ENCODE results near the gene CDO1. TPM values are rescaled to one million over a fixed set of nuclear protein-coding genes. Genes with fewer than 3 reads are reported as not detected.

CDO1 gene
- total RNA-seq, 1 experiment from 2014 or later, result not detected

DNA sequence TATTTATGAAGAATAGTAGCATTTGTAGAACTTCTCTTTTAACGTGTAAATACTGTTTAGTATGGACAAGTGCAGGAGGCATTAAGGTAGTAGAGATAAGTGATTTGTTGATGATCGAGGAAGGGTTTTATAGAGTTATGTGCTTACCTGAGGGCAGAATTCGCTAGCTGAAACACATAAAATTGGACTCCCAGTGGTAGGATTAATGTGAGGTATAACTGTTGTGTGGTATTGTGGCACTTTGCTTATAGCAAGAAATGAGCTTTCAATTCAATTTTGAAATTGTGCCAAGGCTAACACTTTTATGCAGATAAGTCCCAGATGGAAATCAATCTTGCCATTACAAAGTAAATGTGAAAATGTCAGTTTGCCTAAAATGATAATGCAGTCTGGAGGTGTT lies 26.5 kb upstream of the CDO1 start:
- Mint-ChIP-seq H3K4me3 (ENCODE audit: unreplicated experiment) (peak overlapping the region; percentile 95), H3K27ac (ENCODE audit: unreplicated experiment) (no peak overlapping the region), H3K9me3 (ENCODE audit: unreplicated experiment) (no peaks in the 10 kb centered on the region), H3K36me3 (ENCODE audit: insufficient read depth, unreplicated experiment) (peaks cover 7% of the 10 kb centered on the region), H3K4me1 (ENCODE audit: low read depth, unreplicated experiment) (peaks cover 20% of the 10 kb centered on the region), H3K27me3 (ENCODE audit: insufficient read depth, unreplicated experiment) (no peaks in the 10 kb centered on the region)
- POLR2A ChIA-PET, result no interaction called here
- Histone ChIP-seq H3K4me3 (ENCODE audit: low read depth, low read length) (peak overlapping the region; percentile 61), H3K9me3 (no peaks in the 10 kb centered on the region), H3K4me1 (peaks cover 41% of the 10 kb centered on the region), H3K36me3 (ENCODE audit: control insufficient read depth, insufficient read depth, low read length) (no peaks in the 10 kb centered on the region), H3K27me3 (replicated peaks; ENCODE audit: control insufficient read depth, insufficient read depth, low read length) (no peaks in the 10 kb centered on the region)
- no peak for DNase-seq
- CTCF ChIA-PET, result no interaction called here
- TF ChIP-seq, protein P1, sequence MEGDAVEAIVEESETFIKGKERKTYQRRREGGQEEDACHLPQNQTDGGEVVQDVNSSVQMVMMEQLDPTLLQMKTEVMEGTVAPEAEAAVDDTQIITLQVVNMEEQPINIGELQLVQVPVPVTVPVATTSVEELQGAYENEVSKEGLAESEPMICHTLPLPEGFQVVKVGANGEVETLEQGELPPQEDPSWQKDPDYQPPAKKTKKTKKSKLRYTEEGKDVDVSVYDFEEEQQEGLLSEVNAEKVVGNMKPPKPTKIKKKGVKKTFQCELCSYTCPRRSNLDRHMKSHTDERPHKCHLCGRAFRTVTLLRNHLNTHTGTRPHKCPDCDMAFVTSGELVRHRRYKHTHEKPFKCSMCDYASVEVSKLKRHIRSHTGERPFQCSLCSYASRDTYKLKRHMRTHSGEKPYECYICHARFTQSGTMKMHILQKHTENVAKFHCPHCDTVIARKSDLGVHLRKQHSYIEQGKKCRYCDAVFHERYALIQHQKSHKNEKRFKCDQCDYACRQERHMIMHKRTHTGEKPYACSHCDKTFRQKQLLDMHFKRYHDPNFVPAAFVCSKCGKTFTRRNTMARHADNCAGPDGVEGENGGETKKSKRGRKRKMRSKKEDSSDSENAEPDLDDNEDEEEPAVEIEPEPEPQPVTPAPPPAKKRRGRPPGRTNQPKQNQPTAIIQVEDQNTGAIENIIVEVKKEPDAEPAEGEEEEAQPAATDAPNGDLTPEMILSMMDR (IDR thresholded peaks at IDR 0.05; ENCODE audit: insufficient read depth in 1 of 2, low read depth in 1 of 2, low read length in 1 of 2, severe bottlenecking in 1 of 2, unreplicated experiment in 1 of 2), result no peak
- intact Hi-C loops (cut with micrococcal nuclease; ENCODE audit: unreplicated experiment), result loop anchor here (1.0 to 5.0 kb wide), 4 partner anchors 7 to 301 kb away; partner anchors contain the start of genes COMMD10 and FEM1C
- TSS peak; percentile 47 for BruUV-seq (replicated peaks)

DNA sequence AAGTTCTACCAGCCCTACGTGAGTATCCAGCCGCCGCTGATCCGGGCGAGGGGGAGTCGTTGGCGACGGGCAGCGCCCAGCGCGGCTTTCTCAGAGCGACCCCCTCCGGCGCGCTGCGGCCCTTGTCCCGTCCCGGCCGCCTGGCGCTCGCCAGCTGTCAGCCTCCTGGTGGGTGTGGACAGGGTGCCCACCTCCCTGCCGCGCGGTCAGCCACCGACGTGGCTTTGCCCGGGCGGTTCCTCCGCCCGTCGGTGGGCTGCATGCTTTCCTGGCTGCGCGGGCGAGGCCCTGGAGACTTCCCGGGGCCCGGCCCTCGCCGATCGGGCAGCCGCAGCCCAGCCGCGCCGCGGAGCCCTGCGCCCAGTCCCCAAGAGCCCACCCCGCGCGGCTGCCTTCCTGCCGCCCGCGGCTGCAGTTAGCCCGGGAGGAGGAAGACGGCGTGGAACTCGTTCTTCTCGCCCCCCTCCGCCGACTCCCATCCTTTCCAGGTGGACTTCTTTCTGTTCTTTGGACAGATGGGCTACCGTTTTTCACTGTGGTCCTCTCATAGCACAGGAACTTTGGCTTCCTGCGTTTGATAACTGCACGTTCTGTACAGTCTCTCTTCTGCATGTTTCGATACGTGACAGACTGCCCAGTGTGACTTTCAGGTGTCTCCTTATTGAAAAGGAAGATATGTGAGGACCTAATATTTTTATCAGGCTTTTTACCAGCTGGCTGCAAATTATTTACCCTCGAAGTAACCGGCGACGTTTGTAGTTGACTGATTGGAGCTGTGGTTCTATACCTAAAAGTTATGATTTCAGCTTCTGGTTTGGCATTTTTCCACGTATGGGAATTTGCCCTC lies 25.9 kb upstream of the CDO1 start:
- Histone ChIP-seq H3K36me3 (ENCODE audit: control insufficient read depth, insufficient read depth, low read length) (no peaks in the 10 kb centered on the region), H3K4me3 (ENCODE audit: low read depth, low read length) (peak overlapping the region; percentile 61), H3K9me3 (no peaks in the 10 kb centered on the region), H3K4me1 (peaks cover 41% of the 10 kb centered on the region), H3K27me3 (replicated peaks; ENCODE audit: control insufficient read depth, insufficient read depth, low read length) (no peaks in the 10 kb centered on the region)
- no TSS peak for BruUV-seq (replicated peaks)
- intact Hi-C loops (cut with micrococcal nuclease; ENCODE audit: unreplicated experiment), result loop anchor here (1.0 to 5.0 kb wide), 4 partner anchors 8 to 300 kb away; partner anchors contain the start of genes COMMD10 and FEM1C
- Mint-ChIP-seq H3K4me3 (ENCODE audit: unreplicated experiment) (peak overlapping the region; percentile 95), H3K27ac (ENCODE audit: unreplicated experiment) (peak overlapping the region; percentile 97), H3K4me1 (ENCODE audit: low read depth, unreplicated experiment) (peaks cover 20% of the 10 kb centered on the region), H3K9me3 (ENCODE audit: unreplicated experiment) (no peaks in the 10 kb centered on the region), H3K27me3 (ENCODE audit: insufficient read depth, unreplicated experiment) (no peaks in the 10 kb centered on the region), H3K36me3 (ENCODE audit: insufficient read depth, unreplicated experiment) (peaks cover 7% of the 10 kb centered on the region)
- POLR2A ChIA-PET, result interaction anchor here (0.5 kb wide), 1 partner anchor 137 kb away, joined by 3 read pairs; no protein-coding TSS in a partner anchor
- CTCF ChIA-PET, result interaction anchor here (0.6 kb wide), 1 partner anchor 11 kb away, joined by 3 read pairs; no protein-coding TSS in a partner anchor
- TF ChIP-seq, protein P1 (IDR thresholded peaks at IDR 0.05; ENCODE audit: insufficient read depth in 1 of 2, low read depth in 1 of 2, low read length in 1 of 2, severe bottlenecking in 1 of 2, unreplicated experiment in 1 of 2), result peak in 1 of 2 experiments; percentile 49
- peak in 1 of 2 experiments; percentile 84 for DNase-seq

DNA sequence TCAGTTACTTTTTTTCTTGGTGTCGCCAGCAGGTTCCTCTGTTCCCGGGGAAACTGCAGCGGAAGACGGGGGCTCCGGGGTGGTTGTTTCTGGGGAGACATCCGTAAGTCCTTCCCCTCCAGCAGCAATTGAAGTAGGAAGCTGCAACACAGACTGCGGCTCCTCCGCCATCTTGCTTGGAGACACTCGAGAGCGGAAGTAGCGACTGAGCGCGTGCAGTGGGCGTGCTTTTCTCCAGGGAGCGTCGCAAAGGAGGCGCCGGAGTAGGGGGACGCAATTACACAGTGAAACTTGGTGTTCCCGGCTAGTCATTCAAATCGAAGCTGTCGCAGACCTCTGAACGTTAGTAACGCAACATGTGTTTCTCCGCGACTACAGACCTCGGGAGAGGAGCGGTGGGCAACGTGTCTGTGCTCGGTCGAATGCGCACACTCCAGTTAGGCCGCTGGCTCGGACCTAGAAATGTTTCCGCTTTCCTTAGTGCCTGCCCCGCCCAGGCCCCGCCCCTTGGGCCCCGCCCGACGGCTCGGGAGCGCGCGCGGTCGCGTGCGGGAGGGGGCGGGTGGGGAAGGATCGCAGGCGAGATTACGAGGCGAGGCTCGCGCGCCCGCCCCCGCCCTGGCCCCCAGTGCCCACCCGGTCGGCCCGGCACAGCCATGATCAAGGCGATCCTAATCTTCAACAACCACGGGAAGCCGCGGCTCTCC lies 25.1 kb upstream of the CDO1 start, which contains the start of the genes AP3S1 and ATG12:
AP3S1 (plus strand) TSS at position 554 of the 707 bp plus-strand sequence; CDS start at position 657, 103 bp downstream.
ATG12 (minus strand) TSS at position 184 of the 707 bp plus-strand sequence; CDS start at position 171, 13 bp downstream.
- DNase-seq, result peak; percentile 91 to 94
- no peaks in the 10 kb centered on the region for H3K9me3 Mint-ChIP-seq (ENCODE audit: unreplicated experiment)
- H3K27me3 Mint-ChIP-seq (ENCODE audit: insufficient read depth, unreplicated experiment), result no peaks in the 10 kb centered on the region
- intact Hi-C loops (cut with micrococcal nuclease; ENCODE audit: unreplicated experiment), result loop anchor here (1.0 to 5.0 kb wide), 4 partner anchors 9 to 299 kb away; partner anchors contain the start of genes COMMD10 and FEM1C
- ChIA-PET CTCF (interaction anchor here (0.6 kb wide), 1 partner anchor 10 kb away, joined by 3 read pairs; no protein-coding TSS in a partner anchor), POLR2A (interaction anchor here (0.5 kb wide), 1 partner anchor 138 kb away, joined by 3 read pairs; no protein-coding TSS in a partner anchor)
- Histone ChIP-seq H3K27me3 (replicated peaks; ENCODE audit: control insufficient read depth, insufficient read depth, low read length) (no peaks in the 10 kb centered on the region), H3K36me3 (ENCODE audit: control insufficient read depth, insufficient read depth, low read length) (no peaks in the 10 kb centered on the region), H3K4me3 (ENCODE audit: low read depth, low read length) (peak within 1 kb of the TSS; percentile 61), H3K4me1 (peaks cover 41% of the 10 kb centered on the region), H3K9me3 (no peaks in the 10 kb centered on the region)
- H3K27ac Mint-ChIP-seq (ENCODE audit: unreplicated experiment), result peak within 1 kb of the TSS; percentile 97
- no TSS peak for BruUV-seq (replicated peaks)
- peaks cover 20% of the 10 kb centered on the region for H3K4me1 Mint-ChIP-seq (ENCODE audit: low read depth, unreplicated experiment)
- H3K36me3 Mint-ChIP-seq (ENCODE audit: insufficient read depth, unreplicated experiment), result peaks cover 13% of the 10 kb centered on the region
- TF ChIP-seq, protein P1 (IDR thresholded peaks at IDR 0.05; ENCODE audit: insufficient read depth in 1 of 2, low read depth in 1 of 2, low read length in 1 of 2, severe bottlenecking in 1 of 2, unreplicated experiment in 1 of 2), result no peak
- H3K4me3 Mint-ChIP-seq (ENCODE audit: unreplicated experiment), result peak within 1 kb of the TSS; percentile 95

Data from Caco-2 (cell line).